Neural cell (in vitro differentiated cells): ENCODE data around the gene PSMB7. TPM values are rescaled to one million over a fixed set of nuclear protein-coding genes. Genes with fewer than 3 reads are reported as not detected.

Source experiments
- H2AFZ ChIP-seq: fragments of 200-600, 300-800 bp; sonication (generic), shearing (Covaris generic); 2 replicates; pipeline ENCODE4 v1.6.0; 2014; ENCODE audit warnings: low read depth, mild to moderate bottlenecking, antibody characterized with exemption, low read length, moderate library complexity
- H3F3A ChIP-seq: fragments of 200-600 bp; shearing (Covaris generic); 2 replicates; pipeline ENCODE4 v1.6.1; 2016; ENCODE audit warnings: mild to moderate bottlenecking, moderate library complexity, mixed read lengths, antibody characterized with exemption, low read length; ENCODE audit not compliant: insufficient read depth, poor library complexity, severe bottlenecking
- H3K27ac ChIP-seq: fragments of 200-600, 300-800 bp; sonication (generic), shearing (Covaris generic); 2 replicates; pipeline ENCODE4 v1.5.1; 2014; ENCODE audit warnings: mild to moderate bottlenecking, low read length, moderate library complexity
- H3K27me3 ChIP-seq: fragments of 300-800, 200-600 bp; sonication (generic), shearing (Covaris generic); 2 replicates; pipeline ENCODE4 v1.6.0; 2014; ENCODE audit warnings: mild to moderate bottlenecking, low read depth, low read length, moderate library complexity; ENCODE audit not compliant: insufficient read depth
- H3K36me3 ChIP-seq: fragments of 300-800, 200-600 bp; sonication (generic), shearing (Covaris generic); 2 replicates; pipeline ENCODE4 v1.5.1; 2014; ENCODE audit warnings: mild to moderate bottlenecking, antibody characterized with exemption, low read length, moderate library complexity; ENCODE audit not compliant: insufficient read depth
- H3K4me2 ChIP-seq: fragments of 300-800, 200-600 bp; sonication (generic), shearing (Covaris generic); 2 replicates; pipeline ENCODE4 v1.6.0; 2014; ENCODE audit warnings: mild to moderate bottlenecking, low read length
- H3K4me3 ChIP-seq: fragments of 300-800, 200-600 bp; sonication (generic), shearing (Covaris generic); 2 replicates; pipeline ENCODE4 v1.5.1; 2014; ENCODE audit warnings: mild to moderate bottlenecking, low read length, moderate library complexity
- H3K79me2 ChIP-seq: fragments of 200-600 bp; shearing (Covaris generic); replicated peaks from 2 replicates; pipeline ENCODE4 v1.6.0; 2014; ENCODE audit warnings: mild to moderate bottlenecking, low read length, moderate library complexity; ENCODE audit not compliant: insufficient read depth
- H3K9ac ChIP-seq: fragments of 300-800, 200-600 bp; sonication (generic), shearing (Covaris generic); 2 replicates; pipeline ENCODE4 v1.6.1; 2016; ENCODE audit warnings: mild to moderate bottlenecking, low read length, mixed read lengths
- H3K9me2 ChIP-seq: fragments of 200-600 bp; shearing (Covaris generic); 2 replicates; pipeline ENCODE4 v1.6.1; 2016; ENCODE audit warnings: mild to moderate bottlenecking, low read length, mixed read lengths; ENCODE audit not compliant: insufficient read depth
- H3K9me3 ChIP-seq: fragments of 200-600, 300-800 bp; sonication (generic), shearing (Covaris generic); 2 replicates; pipeline ENCODE4 v1.6.1; 2016; ENCODE audit warnings: mild to moderate bottlenecking, mixed run types, low read length, moderate library complexity, mixed read lengths
- H4K20me1 ChIP-seq: fragments of 200-600 bp; shearing (Covaris generic); 2 replicates; pipeline ENCODE4 v1.6.1; 2016; ENCODE audit warnings: mild to moderate bottlenecking, mixed run types; ENCODE audit not compliant: insufficient read depth
- EP300 ChIP-seq: fragments of 450-650 bp; conservative IDR thresholded peaks from 2 replicates; pipeline ENCODE4 v1.6.1; 2014; ENCODE audit warnings: antibody characterized with exemption, mild to moderate bottlenecking, moderate library complexity; ENCODE audit not compliant: poor library complexity, severe bottlenecking
- EZH2 ChIP-seq: fragments of 200-600, 300-800 bp; shearing (Covaris generic), sonication (generic); IDR thresholded peaks from 2 replicates; pipeline ENCODE4 v1.6.1; 2014; ENCODE audit warnings: antibody characterized with exemption, low read length, borderline replicate concordance, mild to moderate bottlenecking; ENCODE audit not compliant: insufficient read depth, poor library complexity, severe bottlenecking
- MXI1 ChIP-seq: fragments of 450-650 bp; conservative IDR thresholded peaks from 2 replicates; pipeline ENCODE4 v1.6.1; 2014; ENCODE audit warnings: antibody characterized with exemption, mild to moderate bottlenecking; ENCODE audit not compliant: poor library complexity, severe bottlenecking
- POLR2AphosphoS5 ChIP-seq: IDR thresholded peaks from 2 replicates; pipeline ENCODE4 v1.6.1; 2012
- RAD21 ChIP-seq: fragments of 450-650 bp; conservative IDR thresholded peaks from 2 replicates; pipeline ENCODE4 v1.6.1; 2014; ENCODE audit warnings: antibody characterized with exemption, mild to moderate bottlenecking, moderate library complexity
- SMC3 ChIP-seq: fragments of 450-650 bp; conservative IDR thresholded peaks from 2 replicates; pipeline ENCODE4 v1.6.1; 2014; ENCODE audit warnings: antibody characterized with exemption, mild to moderate bottlenecking, moderate library complexity; ENCODE audit not compliant: poor library complexity
- TAF1 ChIP-seq: IDR thresholded peaks from 2 replicates; pipeline ENCODE4 v1.6.1; 2012; ENCODE audit warnings: low read depth
- polyA plus RNA-seq: library from polyadenylated mRNA; depleted of rRNA; stranded (reverse); fragments of >200 nt; gene quantifications from 2 replicates; pipeline ENCODE4 v1.2.3, GENCODE V29; 2014
- TF ChIP-seq, protein P1 (sequence below): IDR thresholded peaks from 2 replicates; pipeline ENCODE4 v1.6.1; 2012; ENCODE audit warnings: borderline replicate concordance
- TF ChIP-seq, protein P2 (sequence below): fragments of 450-650 bp; IDR thresholded peaks from 2 replicates; pipeline ENCODE4 v1.5.1; 2014; ENCODE audit warnings: antibody characterized with exemption, mild to moderate bottlenecking, moderate library complexity; ENCODE audit not compliant: poor library complexity, severe bottlenecking

PSMB7 gene
- polyA plus RNA-seq, 1 donor from 2014 or later: 363 TPM

DNA sequence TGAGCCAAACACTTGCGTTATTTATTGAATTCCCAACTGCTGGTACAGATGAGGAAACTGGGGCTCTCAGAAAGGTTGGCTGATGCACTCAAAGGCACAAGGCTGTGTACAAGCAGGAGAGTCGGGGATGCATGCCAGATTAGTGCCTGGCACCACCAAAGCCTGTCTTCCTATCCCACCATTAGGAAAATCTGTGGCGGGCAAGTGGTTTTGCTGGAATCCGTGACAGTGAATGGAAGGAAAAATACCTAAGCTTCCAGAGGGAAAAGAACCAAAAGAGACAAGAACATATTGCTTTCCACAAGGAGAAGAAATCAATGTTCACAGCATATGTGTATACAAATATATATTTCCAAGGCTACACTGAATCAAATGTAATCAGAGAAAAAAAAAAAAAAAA lies 51.1 kb downstream of the PSMB7 start:
- Histone ChIP-seq H4K20me1 (no peaks in the 10 kb centered on the region), H3K36me3 (no peaks in the 10 kb centered on the region), H3F3A (no peaks in the 10 kb centered on the region), H3K79me2 (peaks cover 8% of the 10 kb centered on the region), H3K27me3 (no peaks in the 10 kb centered on the region), H3K4me2 (no peak overlapping the region), H2AFZ (no peak overlapping the region), H3K27ac (no peak overlapping the region), H3K4me3 (no peak overlapping the region), H3K9ac (no peak overlapping the region), H3K9me2 (no peaks in the 10 kb centered on the region), H3K9me3 (no peaks in the 10 kb centered on the region)
- TF ChIP-seq, protein P1, sequence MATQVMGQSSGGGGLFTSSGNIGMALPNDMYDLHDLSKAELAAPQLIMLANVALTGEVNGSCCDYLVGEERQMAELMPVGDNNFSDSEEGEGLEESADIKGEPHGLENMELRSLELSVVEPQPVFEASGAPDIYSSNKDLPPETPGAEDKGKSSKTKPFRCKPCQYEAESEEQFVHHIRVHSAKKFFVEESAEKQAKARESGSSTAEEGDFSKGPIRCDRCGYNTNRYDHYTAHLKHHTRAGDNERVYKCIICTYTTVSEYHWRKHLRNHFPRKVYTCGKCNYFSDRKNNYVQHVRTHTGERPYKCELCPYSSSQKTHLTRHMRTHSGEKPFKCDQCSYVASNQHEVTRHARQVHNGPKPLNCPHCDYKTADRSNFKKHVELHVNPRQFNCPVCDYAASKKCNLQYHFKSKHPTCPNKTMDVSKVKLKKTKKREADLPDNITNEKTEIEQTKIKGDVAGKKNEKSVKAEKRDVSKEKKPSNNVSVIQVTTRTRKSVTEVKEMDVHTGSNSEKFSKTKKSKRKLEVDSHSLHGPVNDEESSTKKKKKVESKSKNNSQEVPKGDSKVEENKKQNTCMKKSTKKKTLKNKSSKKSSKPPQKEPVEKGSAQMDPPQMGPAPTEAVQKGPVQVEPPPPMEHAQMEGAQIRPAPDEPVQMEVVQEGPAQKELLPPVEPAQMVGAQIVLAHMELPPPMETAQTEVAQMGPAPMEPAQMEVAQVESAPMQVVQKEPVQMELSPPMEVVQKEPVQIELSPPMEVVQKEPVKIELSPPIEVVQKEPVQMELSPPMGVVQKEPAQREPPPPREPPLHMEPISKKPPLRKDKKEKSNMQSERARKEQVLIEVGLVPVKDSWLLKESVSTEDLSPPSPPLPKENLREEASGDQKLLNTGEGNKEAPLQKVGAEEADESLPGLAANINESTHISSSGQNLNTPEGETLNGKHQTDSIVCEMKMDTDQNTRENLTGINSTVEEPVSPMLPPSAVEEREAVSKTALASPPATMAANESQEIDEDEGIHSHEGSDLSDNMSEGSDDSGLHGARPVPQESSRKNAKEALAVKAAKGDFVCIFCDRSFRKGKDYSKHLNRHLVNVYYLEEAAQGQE: no peak
- TF ChIP-seq, protein P2, sequence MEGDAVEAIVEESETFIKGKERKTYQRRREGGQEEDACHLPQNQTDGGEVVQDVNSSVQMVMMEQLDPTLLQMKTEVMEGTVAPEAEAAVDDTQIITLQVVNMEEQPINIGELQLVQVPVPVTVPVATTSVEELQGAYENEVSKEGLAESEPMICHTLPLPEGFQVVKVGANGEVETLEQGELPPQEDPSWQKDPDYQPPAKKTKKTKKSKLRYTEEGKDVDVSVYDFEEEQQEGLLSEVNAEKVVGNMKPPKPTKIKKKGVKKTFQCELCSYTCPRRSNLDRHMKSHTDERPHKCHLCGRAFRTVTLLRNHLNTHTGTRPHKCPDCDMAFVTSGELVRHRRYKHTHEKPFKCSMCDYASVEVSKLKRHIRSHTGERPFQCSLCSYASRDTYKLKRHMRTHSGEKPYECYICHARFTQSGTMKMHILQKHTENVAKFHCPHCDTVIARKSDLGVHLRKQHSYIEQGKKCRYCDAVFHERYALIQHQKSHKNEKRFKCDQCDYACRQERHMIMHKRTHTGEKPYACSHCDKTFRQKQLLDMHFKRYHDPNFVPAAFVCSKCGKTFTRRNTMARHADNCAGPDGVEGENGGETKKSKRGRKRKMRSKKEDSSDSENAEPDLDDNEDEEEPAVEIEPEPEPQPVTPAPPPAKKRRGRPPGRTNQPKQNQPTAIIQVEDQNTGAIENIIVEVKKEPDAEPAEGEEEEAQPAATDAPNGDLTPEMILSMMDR: no peak
- TF ChIP-seq TAF1: no peak

GRCh38 chr9:124363326-124364096 lies 51.7 kb downstream of the PSMB7 start:
- Histone ChIP-seq H3K9ac (no peak overlapping the region), H3F3A (no peaks in the 10 kb centered on the region), H3K27ac (no peak overlapping the region), H2AFZ (no peak overlapping the region), H3K4me3 (no peak overlapping the region), H3K27me3 (no peaks in the 10 kb centered on the region), H3K9me2 (no peaks in the 10 kb centered on the region), H3K36me3 (no peaks in the 10 kb centered on the region), H3K79me2 (peaks cover 12% of the 10 kb centered on the region), H3K9me3 (no peaks in the 10 kb centered on the region), H3K4me2 (no peak overlapping the region), H4K20me1 (no peaks in the 10 kb centered on the region)
- TF ChIP-seq RAD21: no peak
- TF ChIP-seq, protein P1: no peak
- no peak for TF ChIP-seq EZH2
- no peak for TF ChIP-seq MXI1
- no peak for TF ChIP-seq EP300
- TF ChIP-seq POLR2AphosphoS5: no peak
- TF ChIP-seq SMC3: no peak
- TF ChIP-seq TAF1: no peak
- TF ChIP-seq, protein P2: no peak
